AG04450 (cell line): Measurements from ENCODE around the gene ALG5. TPM values are rescaled to one million over a fixed set of nuclear protein-coding genes. Genes with fewer than 3 reads are reported as not detected.

Source experiments
- CTCF ChIA-PET: fragments of 300-600, 350-600 bp; formaldehyde crosslinking; extraction: SDS; loops from one replicate; lab custom pipeline; 2022; ENCODE audit warnings: antibody characterized with exemption, inconsistent platforms; lab: Charles Lee
- POLR2A ChIA-PET: fragments of 350-600 bp; formaldehyde crosslinking; extraction: SDS; loops from one replicate; lab custom pipeline; 2021; ENCODE audit warnings: antibody characterized with exemption, inconsistent platforms; lab: Yijun Ruan, JAX
- DNase-seq: peaks from one replicate; pipeline ENCODE4 v3.0.0-alpha.2; 2011; ENCODE audit warnings: low read depth, low spot score
- H3K27ac ChIP-seq: one replicate; pipeline ENCODE4 v1.5.1; 2012; ENCODE audit warnings: low read depth, low read length, control low read depth
- H3K27me3 ChIP-seq: one replicate; pipeline ENCODE4 v1.6.0; 2012; ENCODE audit warnings: low read length; ENCODE audit not compliant: control insufficient read depth, insufficient read depth
- H3K4me3 ChIP-seq: 2 replicates; pipeline ENCODE4 v1.5.1; 2011; ENCODE audit warnings: mild to moderate bottlenecking, low read depth, low read length, control low read depth
- H3K9me3 ChIP-seq: 2 replicates; pipeline ENCODE4 v1.5.1; 2012; ENCODE audit warnings: low read length; ENCODE audit not compliant: control insufficient read depth, insufficient read depth
- polyA plus RNA-seq: library from polyadenylated mRNA; depleted of rRNA; stranded (reverse); fragments of >200 nt; gene quantifications from 2 replicates; pipeline ENCODE4 v1.2.3, GENCODE V29; 2011
- TF ChIP-seq, protein P1 (sequence below): IDR thresholded peaks from 2 replicates; pipeline ENCODE4 v1.5.1; 2011; ENCODE audit warnings: low read depth, low read length, control low read depth, inconsistent platforms

The ALG5 gene
- polyA plus RNA-seq, 1 experiment = 51.6 TPM

DNA sequence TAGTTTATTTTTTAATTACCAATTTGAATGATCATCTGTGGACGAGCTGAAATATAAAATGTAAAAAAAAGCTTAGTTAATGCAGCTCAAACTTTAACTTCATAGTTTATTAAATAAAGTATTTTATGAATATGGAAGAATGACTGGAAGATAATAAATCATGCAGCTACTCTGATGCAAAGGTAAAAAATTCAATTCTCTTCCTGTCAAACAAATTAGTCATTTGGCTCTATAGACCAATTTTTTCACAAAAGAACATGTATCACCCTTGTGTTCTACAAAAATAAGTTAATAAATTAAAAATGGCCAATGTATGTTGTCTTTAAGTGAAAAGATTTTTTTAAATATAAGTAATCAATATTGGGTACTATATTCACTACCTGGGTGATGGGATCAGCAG is 27.6 kb upstream of the ALG5 start:
- ChIA-PET CTCF (no interaction called here), POLR2A (no interaction called here)
- no peaks in the 10 kb centered on the region for H3K9me3 ChIP-seq
- TF ChIP-seq, protein P1, sequence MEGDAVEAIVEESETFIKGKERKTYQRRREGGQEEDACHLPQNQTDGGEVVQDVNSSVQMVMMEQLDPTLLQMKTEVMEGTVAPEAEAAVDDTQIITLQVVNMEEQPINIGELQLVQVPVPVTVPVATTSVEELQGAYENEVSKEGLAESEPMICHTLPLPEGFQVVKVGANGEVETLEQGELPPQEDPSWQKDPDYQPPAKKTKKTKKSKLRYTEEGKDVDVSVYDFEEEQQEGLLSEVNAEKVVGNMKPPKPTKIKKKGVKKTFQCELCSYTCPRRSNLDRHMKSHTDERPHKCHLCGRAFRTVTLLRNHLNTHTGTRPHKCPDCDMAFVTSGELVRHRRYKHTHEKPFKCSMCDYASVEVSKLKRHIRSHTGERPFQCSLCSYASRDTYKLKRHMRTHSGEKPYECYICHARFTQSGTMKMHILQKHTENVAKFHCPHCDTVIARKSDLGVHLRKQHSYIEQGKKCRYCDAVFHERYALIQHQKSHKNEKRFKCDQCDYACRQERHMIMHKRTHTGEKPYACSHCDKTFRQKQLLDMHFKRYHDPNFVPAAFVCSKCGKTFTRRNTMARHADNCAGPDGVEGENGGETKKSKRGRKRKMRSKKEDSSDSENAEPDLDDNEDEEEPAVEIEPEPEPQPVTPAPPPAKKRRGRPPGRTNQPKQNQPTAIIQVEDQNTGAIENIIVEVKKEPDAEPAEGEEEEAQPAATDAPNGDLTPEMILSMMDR = no peak
- no peak overlapping the region for H3K27ac ChIP-seq
- no peak for DNase-seq
- H3K27me3 ChIP-seq = no peaks in the 10 kb centered on the region
- no peak overlapping the region for H3K4me3 ChIP-seq

DNA sequence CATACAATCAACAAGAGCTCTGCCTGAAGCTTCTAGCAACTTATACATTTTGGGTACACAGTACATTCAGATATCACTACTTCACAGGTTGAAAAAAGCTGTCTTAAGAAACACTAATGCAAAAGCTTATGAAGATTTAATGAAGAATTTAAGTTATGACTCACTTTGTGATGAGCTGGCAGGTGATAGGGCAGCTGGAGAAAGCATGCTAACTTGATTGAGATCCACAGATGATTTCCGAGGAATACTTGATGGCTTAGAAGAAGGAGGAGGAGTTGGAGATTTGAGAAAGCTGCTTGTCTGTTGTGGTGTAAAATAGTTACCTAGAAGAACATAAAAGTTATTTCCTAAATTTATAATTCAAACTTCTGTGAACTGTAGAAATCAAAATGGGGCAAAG is 24.7 kb upstream of the ALG5 start:
- ChIA-PET CTCF (interaction anchor here (0.6 to 1.2 kb wide), 2 partner anchors 16 to 42 kb away, joined by 3 read pairs; no protein-coding TSS in a partner anchor), POLR2A (no interaction called here)
- no peaks in the 10 kb centered on the region for H3K9me3 ChIP-seq
- TF ChIP-seq, protein P1 = no peak
- H3K27ac ChIP-seq = no peak overlapping the region
- H3K27me3 ChIP-seq = no peaks in the 10 kb centered on the region
- no peak for DNase-seq
- H3K4me3 ChIP-seq = no peak overlapping the region

DNA sequence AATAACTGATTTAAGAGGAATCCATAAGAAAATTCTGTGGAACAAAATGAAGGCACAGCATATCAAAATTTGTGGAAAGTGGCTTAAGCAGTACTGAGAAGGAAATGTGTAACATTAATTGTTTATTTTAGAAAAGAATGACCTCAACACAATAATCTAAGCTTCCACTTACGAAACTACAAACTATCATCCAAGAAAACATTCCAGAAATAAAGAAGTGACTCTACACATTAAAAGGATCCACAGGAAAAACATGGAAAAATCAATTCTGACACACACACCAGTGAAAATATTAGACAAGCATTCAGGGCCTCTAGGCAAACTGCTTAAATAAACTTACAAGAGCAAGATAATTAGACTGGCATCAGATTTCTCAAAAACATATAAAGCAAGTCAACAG is 15.5 kb upstream of the ALG5 start:
- ChIA-PET POLR2A (no interaction called here), CTCF (no interaction called here)
- Histone ChIP-seq H3K27ac (no peak overlapping the region), H3K4me3 (no peak overlapping the region), H3K27me3 (no peaks in the 10 kb centered on the region), H3K9me3 (no peaks in the 10 kb centered on the region)
- peak; percentile 6 for DNase-seq
- TF ChIP-seq, protein P1 = no peak

DNA sequence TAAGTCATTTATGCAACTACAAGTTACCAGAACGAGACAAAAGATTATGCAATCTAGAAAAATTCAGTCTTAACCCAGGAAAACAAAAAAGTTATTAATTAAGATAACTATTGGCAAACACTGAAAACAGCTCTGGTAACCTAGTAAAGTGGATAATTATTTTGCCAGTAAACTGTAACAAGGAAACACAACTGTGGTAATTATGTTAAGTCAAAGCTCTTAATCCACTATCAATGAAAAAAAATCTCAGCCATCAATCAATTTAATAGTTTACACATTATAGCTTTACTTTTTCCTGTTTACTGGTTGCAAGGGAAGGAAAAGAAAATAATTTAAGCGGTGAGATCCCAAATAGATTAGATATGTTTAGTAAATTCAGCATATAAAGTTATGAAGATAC is 12.6 kb upstream of the ALG5 start:
- ChIA-PET POLR2A (interaction anchor here (2.0 kb wide), 1 partner anchor 11 kb away, joined by 5 read pairs; the partner anchor contains the start of gene EXOSC8), CTCF (interaction anchor here (0.9 to 1.7 kb wide), 3 partner anchors 10 to 13 kb away, joined by 3 to 8 read pairs (median 3); partner anchors contain the start of genes ALG5 and EXOSC8)
- Histone ChIP-seq H3K27ac (no peak overlapping the region), H3K4me3 (no peak overlapping the region), H3K27me3 (no peaks in the 10 kb centered on the region), H3K9me3 (no peaks in the 10 kb centered on the region)
- TF ChIP-seq, protein P1 = no peak
- no peak for DNase-seq

DNA sequence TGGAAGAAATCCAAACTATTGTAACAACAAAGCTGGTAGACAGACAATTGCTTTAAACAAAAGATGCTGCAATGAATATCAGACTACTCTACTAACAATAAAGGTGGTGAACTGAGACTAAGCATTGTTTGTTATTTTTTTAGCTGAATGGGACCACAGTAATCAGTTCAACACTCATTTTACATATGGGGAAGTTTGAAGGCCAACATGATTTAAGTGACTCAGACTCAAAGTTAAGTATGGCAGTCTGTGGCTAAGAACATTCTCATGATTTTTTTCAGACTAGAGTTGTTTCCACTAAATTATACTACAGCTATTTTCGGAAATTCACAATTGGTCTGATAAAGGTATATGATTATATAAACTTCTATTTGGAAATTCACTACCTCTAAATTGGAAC is 11.9 kb upstream of the ALG5 start:
- DNase-seq = no peak
- H3K9me3 ChIP-seq = no peaks in the 10 kb centered on the region
- H3K27ac ChIP-seq = no peak overlapping the region
- no peak overlapping the region for H3K4me3 ChIP-seq
- POLR2A ChIA-PET = interaction anchor here (2.0 kb wide), 1 partner anchor 11 kb away, joined by 5 read pairs; the partner anchor contains the start of gene EXOSC8
- no peaks in the 10 kb centered on the region for H3K27me3 ChIP-seq
- CTCF ChIA-PET = no interaction called here
- TF ChIP-seq, protein P1 = no peak
